ENCODE data around the gene CTDP1.
"Not testable (repeated sequence)": the region's sequence is repeated elsewhere in the genome, so short reads cannot be mapped to it uniquely, and the experiment has no call there.

CTDP1 gene

DNA sequence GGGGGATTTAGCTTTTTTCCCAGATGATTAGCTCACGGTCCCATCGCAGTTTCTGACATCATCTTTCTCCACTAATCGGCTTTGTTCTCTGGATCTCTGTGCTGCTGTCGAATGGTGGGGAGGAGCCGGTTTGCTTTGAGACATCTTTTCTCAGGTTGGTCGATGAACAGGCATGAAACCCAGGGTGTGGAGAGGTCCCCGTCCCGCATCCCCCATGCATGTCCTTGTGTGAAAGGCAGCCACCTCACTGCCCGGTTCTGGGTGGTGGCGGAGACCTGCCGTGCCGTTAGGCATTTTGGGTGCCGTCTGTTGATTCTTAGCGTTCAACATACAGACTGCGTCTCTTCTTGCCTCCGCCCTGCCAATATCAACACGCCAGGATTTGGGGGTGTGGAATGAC is 57.8 kb downstream of the CTDP1 start:
- TF ChIP-seq, protein P1, sequence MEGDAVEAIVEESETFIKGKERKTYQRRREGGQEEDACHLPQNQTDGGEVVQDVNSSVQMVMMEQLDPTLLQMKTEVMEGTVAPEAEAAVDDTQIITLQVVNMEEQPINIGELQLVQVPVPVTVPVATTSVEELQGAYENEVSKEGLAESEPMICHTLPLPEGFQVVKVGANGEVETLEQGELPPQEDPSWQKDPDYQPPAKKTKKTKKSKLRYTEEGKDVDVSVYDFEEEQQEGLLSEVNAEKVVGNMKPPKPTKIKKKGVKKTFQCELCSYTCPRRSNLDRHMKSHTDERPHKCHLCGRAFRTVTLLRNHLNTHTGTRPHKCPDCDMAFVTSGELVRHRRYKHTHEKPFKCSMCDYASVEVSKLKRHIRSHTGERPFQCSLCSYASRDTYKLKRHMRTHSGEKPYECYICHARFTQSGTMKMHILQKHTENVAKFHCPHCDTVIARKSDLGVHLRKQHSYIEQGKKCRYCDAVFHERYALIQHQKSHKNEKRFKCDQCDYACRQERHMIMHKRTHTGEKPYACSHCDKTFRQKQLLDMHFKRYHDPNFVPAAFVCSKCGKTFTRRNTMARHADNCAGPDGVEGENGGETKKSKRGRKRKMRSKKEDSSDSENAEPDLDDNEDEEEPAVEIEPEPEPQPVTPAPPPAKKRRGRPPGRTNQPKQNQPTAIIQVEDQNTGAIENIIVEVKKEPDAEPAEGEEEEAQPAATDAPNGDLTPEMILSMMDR (IDR thresholded peaks at IDR 0.05; ENCODE audit: low read depth, low read length): no peak
- in situ Hi-C loops (cut with HindIII; ENCODE audit: low sequenced_read_pairs): no loop called here
- H3K4me3 ChIP-seq (ENCODE audit: low read depth, low read length): no peak overlapping the region
- no peak for DNase-seq (ENCODE audit: low read depth, low spot score)

DNA sequence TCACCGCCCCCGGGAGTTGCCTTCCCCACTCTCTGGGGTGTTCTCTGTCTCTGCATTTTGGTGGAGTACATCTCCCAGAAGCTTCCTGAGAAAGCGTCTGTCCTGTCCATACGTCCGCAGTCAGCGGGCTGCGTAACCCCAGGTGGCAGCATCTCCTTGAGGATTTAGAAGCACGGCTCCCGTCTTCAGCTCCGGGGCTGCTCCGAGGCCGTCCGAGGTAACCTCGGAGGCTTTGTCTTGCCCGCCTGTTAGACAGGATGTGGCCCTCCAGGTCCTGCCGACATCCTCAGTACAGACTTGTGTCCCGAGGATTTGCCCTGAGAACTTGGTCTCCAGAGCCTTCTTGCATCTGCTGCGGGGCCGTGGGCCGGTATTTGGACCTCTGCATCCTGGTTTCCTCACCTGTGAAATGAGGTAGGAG is 58.4 kb downstream of the CTDP1 start:
- H3K4me3 ChIP-seq (ENCODE audit: low read depth, low read length): no peak overlapping the region
- DNase-seq (ENCODE audit: low read depth, low spot score): no peak
- in situ Hi-C loops (cut with HindIII; ENCODE audit: low sequenced_read_pairs): no loop called here
- TF ChIP-seq, protein P1 (IDR thresholded peaks at IDR 0.05; ENCODE audit: low read depth, low read length): no peak

DNA sequence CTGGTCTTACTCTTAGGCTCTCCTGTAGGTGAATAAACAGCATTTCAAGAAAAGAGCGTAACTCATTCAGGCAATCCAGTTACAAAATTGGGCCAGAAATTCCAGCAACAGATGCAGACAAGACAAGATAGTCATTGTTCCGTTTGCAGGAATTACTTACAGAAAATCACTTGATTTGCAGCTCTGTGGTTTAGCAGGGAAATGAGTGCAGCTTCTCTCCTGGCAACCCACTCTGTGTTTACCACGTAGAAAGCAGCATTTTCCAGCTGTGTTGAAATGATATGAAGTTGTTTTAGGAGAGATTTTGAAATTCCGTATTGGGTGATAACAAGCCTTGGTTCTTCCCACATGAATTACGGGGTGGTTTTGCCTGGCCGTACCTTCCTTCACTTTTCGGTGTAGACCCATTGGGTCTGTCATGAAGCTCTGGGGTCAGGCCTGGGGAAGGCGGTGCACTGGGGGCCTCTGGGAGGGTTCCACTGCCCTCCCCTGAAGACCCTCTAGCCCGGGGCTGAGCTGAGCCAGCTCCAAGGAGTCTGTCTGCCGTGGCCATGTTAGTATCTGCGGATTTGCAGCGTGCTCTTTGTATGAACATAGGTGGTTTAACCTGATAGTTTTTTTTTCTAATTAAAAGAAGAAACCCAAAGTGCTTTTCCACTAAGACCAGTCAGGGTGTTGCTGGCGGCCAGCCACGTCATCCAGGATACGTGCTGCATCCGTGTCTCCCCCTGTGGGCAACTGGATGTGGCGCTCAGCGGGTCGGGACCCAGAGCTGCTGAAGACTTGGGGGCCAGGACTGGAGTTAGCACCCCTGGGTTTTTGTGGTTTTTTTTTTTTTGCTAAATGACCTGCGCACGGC is 59.2 kb downstream of the CTDP1 start:
- in situ Hi-C loops (cut with HindIII; ENCODE audit: low sequenced_read_pairs): no loop called here
- DNase-seq (ENCODE audit: low read depth, low spot score): no peak
- TF ChIP-seq, protein P1 (IDR thresholded peaks at IDR 0.05; ENCODE audit: low read depth, low read length): no peak
- no peak overlapping the region for H3K4me3 ChIP-seq (ENCODE audit: low read depth, low read length)

DNA sequence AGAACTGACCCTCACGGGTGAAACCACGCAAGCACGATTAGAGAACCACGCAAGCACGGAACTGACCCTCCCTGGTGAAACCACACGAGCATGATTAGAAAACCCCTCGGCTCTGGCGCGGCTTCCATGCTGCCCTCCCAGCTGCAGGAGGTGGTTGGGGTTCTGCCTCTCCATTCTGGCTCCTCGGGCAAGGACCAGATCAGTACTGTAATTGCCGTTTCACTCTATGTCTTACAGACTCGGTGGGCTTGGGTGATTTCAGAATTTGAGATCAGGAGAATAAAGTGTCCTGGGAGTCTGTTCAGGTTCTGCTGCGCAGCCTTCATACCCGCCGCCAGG is 59.8 kb downstream of the CTDP1 start:
- no peak for DNase-seq (ENCODE audit: low read depth, low spot score)
- TF ChIP-seq, protein P1 (IDR thresholded peaks at IDR 0.05; ENCODE audit: low read depth, low read length): no peak
- H3K4me3 ChIP-seq (ENCODE audit: low read depth, low read length): no peak overlapping the region
- in situ Hi-C loops (cut with HindIII; ENCODE audit: low sequenced_read_pairs): no loop called here

DNA sequence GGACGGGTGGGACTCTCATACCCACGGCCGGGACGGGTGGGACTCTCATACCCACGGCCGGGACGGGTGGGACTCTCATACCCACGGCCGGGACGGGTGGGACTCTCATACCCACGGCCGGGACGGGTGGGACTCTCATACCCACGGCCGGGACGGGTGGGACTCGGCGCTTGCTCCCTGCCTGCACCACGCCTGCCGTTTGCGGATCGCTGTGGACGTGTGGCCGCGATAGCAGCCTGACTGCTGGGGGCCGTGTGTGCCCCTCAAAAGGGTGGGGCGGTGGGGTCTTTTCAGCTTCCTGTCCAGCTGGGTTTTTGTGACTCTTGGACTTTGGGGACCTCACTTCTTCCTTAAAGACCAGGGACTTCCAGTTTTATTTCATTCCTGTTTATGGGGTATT is 60.4 kb downstream of the CTDP1 start:
- in situ Hi-C loops (cut with HindIII; ENCODE audit: low sequenced_read_pairs); DNase-seq (ENCODE audit: low read depth, low spot score): not testable (repeated sequence)

DNA sequence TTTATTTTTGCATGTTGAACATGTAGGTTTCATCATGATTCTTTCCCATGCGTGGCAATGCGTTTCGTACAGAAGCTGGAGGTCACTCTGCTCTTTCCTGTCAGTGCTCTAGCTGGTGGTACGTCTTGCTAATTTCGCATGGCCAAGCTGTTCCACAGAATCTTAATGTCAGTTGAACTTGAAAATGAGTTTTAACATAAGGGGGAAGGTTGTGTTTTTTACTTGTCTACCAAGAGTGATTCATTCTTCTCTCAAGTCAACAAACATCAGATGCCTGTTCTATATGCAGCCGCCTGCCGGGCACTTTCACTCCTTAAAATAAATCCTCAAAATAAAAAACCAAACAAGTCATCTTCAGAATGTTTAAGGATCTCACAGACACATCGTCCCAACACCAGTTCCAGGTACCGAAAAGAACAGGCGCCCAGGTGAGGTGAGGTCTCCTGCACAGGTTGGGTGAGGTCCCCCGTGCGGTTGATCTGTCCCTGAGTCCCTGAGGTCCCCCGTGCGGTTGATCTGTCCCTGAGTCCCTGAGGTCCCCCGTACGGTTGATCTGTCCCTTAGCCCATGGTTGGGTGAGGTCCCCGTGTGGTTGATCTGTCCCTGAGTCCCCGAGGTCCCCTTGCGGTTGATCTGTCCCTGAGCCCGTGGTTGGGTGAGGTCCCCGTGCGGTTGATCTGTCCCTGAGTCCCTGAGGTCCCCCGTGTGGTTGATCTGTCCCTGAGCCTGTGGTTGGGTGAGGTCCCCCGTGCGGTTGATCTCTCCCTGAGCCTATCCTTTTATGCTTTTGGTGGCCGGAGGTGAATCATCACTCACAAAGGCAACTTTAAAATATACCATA is 61.1 kb downstream of the CTDP1 start:
- TF ChIP-seq, protein P1 (IDR thresholded peaks at IDR 0.05; ENCODE audit: low read depth, low read length): no peak

More for the DNA sequence above, 60.4 kb downstream of the CTDP1 start:
- H3K4me3 ChIP-seq (ENCODE audit: low read depth, low read length): not testable (repeated sequence)

DNA sequence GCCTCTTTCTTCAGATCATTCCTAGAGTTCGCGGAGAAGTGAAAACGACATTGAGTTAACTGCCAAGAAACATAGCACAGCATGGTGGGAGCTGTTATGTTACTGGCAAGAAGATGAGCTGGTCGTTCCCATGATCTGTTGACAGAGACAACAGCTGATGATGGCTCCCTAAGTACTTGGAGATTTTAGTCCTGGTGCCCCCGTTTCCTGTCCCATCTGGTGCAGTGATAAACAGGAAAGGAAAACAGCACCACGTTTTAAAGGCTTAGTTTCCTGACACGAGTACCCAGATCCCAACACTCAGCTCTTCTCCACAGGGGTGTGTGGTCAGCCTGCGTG is 61.7 kb downstream of the CTDP1 start:
- in situ Hi-C loops (cut with HindIII; ENCODE audit: low sequenced_read_pairs): no loop called here
- TF ChIP-seq, protein P1 (IDR thresholded peaks at IDR 0.05; ENCODE audit: low read depth, low read length): no peak

More for the DNA sequence above, 61.1 kb downstream of the CTDP1 start:
- DNase-seq (ENCODE audit: low read depth, low spot score): peak; percentile 29
- no peak overlapping the region for H3K4me3 ChIP-seq (ENCODE audit: low read depth, low read length)
- in situ Hi-C loops (cut with HindIII; ENCODE audit: low sequenced_read_pairs): no loop called here

More for the DNA sequence above, 61.7 kb downstream of the CTDP1 start:
- H3K4me3 ChIP-seq (ENCODE audit: low read depth, low read length): no peak overlapping the region
- DNase-seq (ENCODE audit: low read depth, low spot score): peak; percentile 68

Measured in astrocyte of the spinal cord (primary cell).